ENCODE measurements around the gene TAF11L6.
"Not testable (repeated sequence)": the region's sequence is repeated elsewhere in the genome, so short reads cannot be mapped to it uniquely, and the experiment has no call there.

Gene TAF11L6

GRCh38 chr5:17528369-17528768 is at the start of gene TAF11L6:
Gene TAF11L6, plus strand, starts transcription at chr5:17528669.
- H3K9me3 Mint-ChIP-seq (ENCODE audit: low read depth); H3K4me3 Mint-ChIP-seq; H3K27me3 Mint-ChIP-seq; H3K27ac Mint-ChIP-seq; H3K36me3 Mint-ChIP-seq; H3K4me1 Mint-ChIP-seq (ENCODE audit: low read depth): not testable (repeated sequence)

GRCh38 chr5:17481378-17481777 is 47.1 kb upstream of the TAF11L6 start:
- Mint-ChIP-seq H3K4me1 (ENCODE audit: low read depth) (no peaks in the 10 kb centered on the region), H3K9me3 (ENCODE audit: low read depth) (no peaks in the 10 kb centered on the region), H3K36me3 (no peaks in the 10 kb centered on the region), H3K4me3 (no peak overlapping the region), H3K27ac (no peak overlapping the region), H3K27me3 (no peaks in the 10 kb centered on the region)

- no peak overlapping the region for H3K4me3 Mint-ChIP-seq
- no peaks in the 10 kb centered on the region for H3K9me3 Mint-ChIP-seq (ENCODE audit: low read depth)
- no peaks in the 10 kb centered on the region for H3K36me3 Mint-ChIP-seq
- no peaks in the 10 kb centered on the region for H3K4me1 Mint-ChIP-seq (ENCODE audit: low read depth)
- no peaks in the 10 kb centered on the region for H3K27me3 Mint-ChIP-seq
- no peak overlapping the region for H3K27ac Mint-ChIP-seq
Measured at GRCh38 chr5:17482790-17483189, 45.7 kb upstream of the TAF11L6 start.

- H3K36me3 Mint-ChIP-seq; H3K4me1 Mint-ChIP-seq (ENCODE audit: low read depth); H3K27ac Mint-ChIP-seq; H3K27me3 Mint-ChIP-seq; H3K9me3 Mint-ChIP-seq (ENCODE audit: low read depth); H3K4me3 Mint-ChIP-seq: not testable (repeated sequence)
Measured at GRCh38 chr5:17486464-17487173, 41.9 kb upstream of the TAF11L6 start.

GRCh38 chr5:17487174-17487512 is 41.3 kb upstream of the TAF11L6 start:
- Mint-ChIP-seq H3K4me1 (ENCODE audit: low read depth) (no peaks in the 10 kb centered on the region), H3K36me3 (no peaks in the 10 kb centered on the region), H3K9me3 (ENCODE audit: low read depth) (no peaks in the 10 kb centered on the region), H3K4me3 (no peak overlapping the region), H3K27ac (no peak overlapping the region), H3K27me3 (no peaks in the 10 kb centered on the region)

- not testable (repeated sequence) for H3K4me3 Mint-ChIP-seq; H3K4me1 Mint-ChIP-seq (ENCODE audit: low read depth); H3K36me3 Mint-ChIP-seq; H3K9me3 Mint-ChIP-seq (ENCODE audit: low read depth); H3K27ac Mint-ChIP-seq; H3K27me3 Mint-ChIP-seq
Measured at GRCh38 chr5:17491257-17491656, 37.2 kb upstream of the TAF11L6 start.

GRCh38 chr5:17492770-17493169 is 35.7 kb upstream of the TAF11L6 start:
- H3K4me1 Mint-ChIP-seq (ENCODE audit: low read depth), result no peaks in the 10 kb centered on the region
- no peak overlapping the region for H3K4me3 Mint-ChIP-seq
- H3K36me3 Mint-ChIP-seq, result no peaks in the 10 kb centered on the region
- H3K9me3 Mint-ChIP-seq (ENCODE audit: low read depth), result peaks cover 4% of the 10 kb centered on the region
- H3K27ac Mint-ChIP-seq, result no peak overlapping the region
- H3K27me3 Mint-ChIP-seq, result no peaks in the 10 kb centered on the region

- Mint-ChIP-seq H3K27ac (no peak overlapping the region), H3K36me3 (no peaks in the 10 kb centered on the region), H3K9me3 (ENCODE audit: low read depth) (peaks cover 4% of the 10 kb centered on the region), H3K4me3 (no peak overlapping the region), H3K4me1 (ENCODE audit: low read depth) (no peaks in the 10 kb centered on the region), H3K27me3 (no peaks in the 10 kb centered on the region)
Measured at GRCh38 chr5:17497446-17497845, 31.0 kb upstream of the TAF11L6 start.

- H3K27ac Mint-ChIP-seq; H3K9me3 Mint-ChIP-seq (ENCODE audit: low read depth); H3K4me3 Mint-ChIP-seq; H3K27me3 Mint-ChIP-seq; H3K36me3 Mint-ChIP-seq; H3K4me1 Mint-ChIP-seq (ENCODE audit: low read depth): not testable (repeated sequence)
Measured at GRCh38 chr5:17497931-17498330, 30.5 kb upstream of the TAF11L6 start, which contains the start of gene TAF11L2. Gene TAF11L2, plus strand, starts transcription at chr5:17498231.

- H3K4me3 Mint-ChIP-seq, result no peak overlapping the region
- no peaks in the 10 kb centered on the region for H3K9me3 Mint-ChIP-seq (ENCODE audit: low read depth)
- H3K36me3 Mint-ChIP-seq, result no peaks in the 10 kb centered on the region
- H3K4me1 Mint-ChIP-seq (ENCODE audit: low read depth), result no peaks in the 10 kb centered on the region
- H3K27ac Mint-ChIP-seq, result no peak overlapping the region
- H3K27me3 Mint-ChIP-seq, result no peaks in the 10 kb centered on the region
Measured at GRCh38 chr5:17511775-17512325, 16.6 kb upstream of the TAF11L6 start.

- not testable (repeated sequence) for H3K9me3 Mint-ChIP-seq (ENCODE audit: low read depth); H3K4me3 Mint-ChIP-seq; H3K36me3 Mint-ChIP-seq; H3K27ac Mint-ChIP-seq; H3K4me1 Mint-ChIP-seq (ENCODE audit: low read depth); H3K27me3 Mint-ChIP-seq
Measured at GRCh38 chr5:17517526-17517925, 10.9 kb upstream of the TAF11L6 start.

GRCh38 chr5:17518067-17518466 is 10.4 kb upstream of the TAF11L6 start, which contains the start of gene TAF11L3:
Gene TAF11L3, plus strand, starts transcription at chr5:17518367.
- H3K4me1 Mint-ChIP-seq (ENCODE audit: low read depth); H3K4me3 Mint-ChIP-seq; H3K27ac Mint-ChIP-seq; H3K36me3 Mint-ChIP-seq; H3K27me3 Mint-ChIP-seq; H3K9me3 Mint-ChIP-seq (ENCODE audit: low read depth): not testable (repeated sequence)

GRCh38 chr5:17519508-17519907 is 9.0 kb upstream of the TAF11L6 start:
- not testable (repeated sequence) for H3K4me1 Mint-ChIP-seq (ENCODE audit: low read depth); H3K27me3 Mint-ChIP-seq; H3K4me3 Mint-ChIP-seq; H3K27ac Mint-ChIP-seq; H3K9me3 Mint-ChIP-seq (ENCODE audit: low read depth); H3K36me3 Mint-ChIP-seq

GRCh38 chr5:17521501-17521900 is 7.0 kb upstream of the TAF11L6 start, which contains the start of gene TAF11L4:
Gene TAF11L4, plus strand, starts transcription at chr5:17521801.
- not testable (repeated sequence) for H3K27ac Mint-ChIP-seq; H3K36me3 Mint-ChIP-seq; H3K27me3 Mint-ChIP-seq; H3K9me3 Mint-ChIP-seq (ENCODE audit: low read depth); H3K4me3 Mint-ChIP-seq; H3K4me1 Mint-ChIP-seq (ENCODE audit: low read depth)

GRCh38 chr5:17524935-17525334 is 3.5 kb upstream of the TAF11L6 start, which contains the start of gene TAF11L5:
Gene TAF11L5, plus strand, starts transcription at chr5:17525235.
- H3K27ac Mint-ChIP-seq; H3K4me3 Mint-ChIP-seq; H3K36me3 Mint-ChIP-seq; H3K9me3 Mint-ChIP-seq (ENCODE audit: low read depth); H3K27me3 Mint-ChIP-seq; H3K4me1 Mint-ChIP-seq (ENCODE audit: low read depth): not testable (repeated sequence)

- not testable (repeated sequence) for H3K4me1 Mint-ChIP-seq (ENCODE audit: low read depth); H3K9me3 Mint-ChIP-seq (ENCODE audit: low read depth); H3K4me3 Mint-ChIP-seq; H3K36me3 Mint-ChIP-seq; H3K27ac Mint-ChIP-seq; H3K27me3 Mint-ChIP-seq
Measured at GRCh38 chr5:17526504-17526903, 2.0 kb upstream of the TAF11L6 start.

All from activated naive CD8-positive, alpha-beta T cell (primary cell).